ENCODE measurements around the gene BICRAL. TPM values are rescaled to one million over a fixed set of nuclear protein-coding genes. Genes with fewer than 3 reads are reported as not detected.
"Not testable (repeated sequence)": the region's sequence is repeated elsewhere in the genome, so short reads cannot be mapped to it uniquely, and the experiment has no call there.

Gene BICRAL
- total and polyA plus RNA-seq, 8 donors = 12.6 to 20.0 (median 18.5) TPM

GRCh38 chr6:42813906-42814444 is 32.1 kb downstream of the BICRAL start:
- no peak for TF ChIP-seq CTCF (IDR thresholded peaks at IDR 0.05)
- intact Hi-C loops (cut with DNase I) = no loop called here
- ATAC-seq (no peak), DNase-seq (no peak)
- Histone ChIP-seq H3K27ac (no peak overlapping the region), H3K36me3 (no peaks in the 10 kb centered on the region), H3K9me3 (no peaks in the 10 kb centered on the region), H3K4me1 (peaks cover 0 to 13% of the 10 kb centered on the region in 2 donors), H3K27me3 (no peaks in the 10 kb centered on the region), H3K4me3 (no peak overlapping the region)

- H3K4me1 ChIP-seq = peaks cover 0 to 17% of the 10 kb centered on the region in 2 donors
- H3K27me3 ChIP-seq; H3K36me3 ChIP-seq; H3K27ac ChIP-seq; H3K9me3 ChIP-seq; H3K4me3 ChIP-seq; DNase-seq; intact Hi-C loops (cut with DNase I); ATAC-seq: not testable (repeated sequence)
These were observed 33.9 kb downstream of the BICRAL start for GRCh38 chr6:42815726-42816125.

- H3K27me3 ChIP-seq = no peaks in the 10 kb centered on the region
- DNase-seq (no peak), ATAC-seq (no peak)
- TF ChIP-seq CTCF (IDR thresholded peaks at IDR 0.05) = no peak
- no peak overlapping the region for H3K4me3 ChIP-seq
- no peak overlapping the region for H3K27ac ChIP-seq
- peaks cover 0 to 8% of the 10 kb centered on the region in 2 donors for H3K36me3 ChIP-seq
- H3K4me1 ChIP-seq = peaks cover 4 to 17% of the 10 kb centered on the region in 2 donors
- no peaks in the 10 kb centered on the region for H3K9me3 ChIP-seq
- intact Hi-C loops (cut with DNase I) = no loop called here
These were observed 36.1 kb downstream of the BICRAL start for GRCh38 chr6:42817907-42818306.

GRCh38 chr6:42818416-42818815 is 36.6 kb downstream of the BICRAL start:
- intact Hi-C loops (cut with DNase I) = no loop called here
- no peak for TF ChIP-seq CTCF (IDR thresholded peaks at IDR 0.05)
- Histone ChIP-seq H3K4me1 (peaks cover 4 to 17% of the 10 kb centered on the region in 2 donors), H3K27ac (no peak overlapping the region), H3K36me3 (peaks cover 0 to 13% of the 10 kb centered on the region in 2 donors), H3K9me3 (no peaks in the 10 kb centered on the region), H3K27me3 (no peaks in the 10 kb centered on the region), H3K4me3 (no peak overlapping the region)
- DNase-seq (no peak), ATAC-seq (no peak)

- no peak overlapping the region for H3K27ac ChIP-seq
- H3K4me1 ChIP-seq = peaks cover 4 to 17% of the 10 kb centered on the region in 2 donors
- no peaks in the 10 kb centered on the region for H3K27me3 ChIP-seq
- no peak overlapping the region for H3K4me3 ChIP-seq
- peaks cover 0 to 18% of the 10 kb centered on the region in 2 donors for H3K36me3 ChIP-seq
- intact Hi-C loops (cut with DNase I) = no loop called here
- no peaks in the 10 kb centered on the region for H3K9me3 ChIP-seq
- TF ChIP-seq CTCF (IDR thresholded peaks at IDR 0.05) = no peak
- DNase-seq (no peak), ATAC-seq (no peak)
These were observed 37.0 kb downstream of the BICRAL start for GRCh38 chr6:42818878-42819277.
